HEK293 (cell line): ENCODE results near the gene NR4A3.
A peak's percentile ranks its signal among the peaks of the same experiment; 100 is the strongest.

Experiments
- CTCF ChIP-seq: fragments of 450-650 bp; formaldehyde crosslinking; IDR thresholded peaks from 2 replicates; pipeline ENCODE4 v1.5.1; 2016; ENCODE audit warnings: missing biosample characterization, missing genetic modification characterization
- EGR2 ChIP-seq: fragments of 450-650 bp; formaldehyde crosslinking; IDR thresholded peaks from 2 replicates; pipeline ENCODE4 v1.5.1; 2016; ENCODE audit warnings: low read depth, missing biosample characterization, missing genetic modification characterization
- HOXD13 ChIP-seq: sonication (generic); formaldehyde crosslinking; IDR thresholded peaks from 2 replicates; pipeline ENCODE4 v1.8.0; 2022; ENCODE audit warnings: missing genetic modification reagents, borderline replicate concordance
- IKZF3 ChIP-seq: fragments of 450-650 bp; IDR thresholded peaks from 2 replicates; pipeline ENCODE4 v1.5.0; 2018; ENCODE audit warnings: missing biosample characterization, mild to moderate bottlenecking, missing genetic modification characterization, moderate library complexity
- PATZ1 ChIP-seq: fragments of 450-650 bp; formaldehyde crosslinking; IDR thresholded peaks from 2 replicates; pipeline ENCODE4 v1.5.1; 2016; ENCODE audit warnings: missing biosample characterization, missing genetic modification characterization
- PBX3 ChIP-seq: sonication (generic); formaldehyde crosslinking; IDR thresholded peaks from 2 replicates; pipeline ENCODE4 v1.8.1; 2022; ENCODE audit warnings: mild to moderate bottlenecking, moderate library complexity, missing genetic modification reagents
- SCRT2 ChIP-seq: fragments of 450-650 bp; formaldehyde crosslinking; IDR thresholded peaks from 2 replicates; pipeline ENCODE4 v1.5.1; 2016; ENCODE audit warnings: missing biosample characterization, missing genetic modification characterization
- TCF7L2 ChIP-seq: IDR thresholded peaks from 2 replicates; pipeline ENCODE4 v1.6.1; 2011; ENCODE audit warnings: low read depth, mild to moderate bottlenecking, inconsistent platforms, low read length, moderate library complexity, borderline replicate concordance
- ZFHX2 ChIP-seq: fragments of 450-650 bp; formaldehyde crosslinking; conservative IDR thresholded peaks from 2 replicates; pipeline ENCODE4 v1.5.1; 2016; ENCODE audit warnings: missing biosample characterization, missing genetic modification characterization
- ZFP41 ChIP-seq: fragments of 450-650 bp; formaldehyde crosslinking; IDR thresholded peaks from 2 replicates; pipeline ENCODE4 v1.5.1; 2016; ENCODE audit warnings: missing biosample characterization, missing genetic modification characterization, borderline replicate concordance
- ZNF10 ChIP-seq: fragments of 450-650 bp; formaldehyde crosslinking; IDR thresholded peaks from 2 replicates; pipeline ENCODE4 v1.5.1; 2017; ENCODE audit warnings: missing biosample characterization, missing genetic modification characterization
- ZNF140 ChIP-seq: fragments of 450-650 bp; formaldehyde crosslinking; IDR thresholded peaks from 2 replicates; pipeline ENCODE4 v1.5.1; 2016; ENCODE audit warnings: missing biosample characterization, missing genetic modification characterization
- ZNF2 ChIP-seq: fragments of 450-650 bp; formaldehyde crosslinking; IDR thresholded peaks from 2 replicates; pipeline ENCODE4 v1.5.1; 2016; ENCODE audit warnings: missing biosample characterization, missing genetic modification characterization
- ZNF280C ChIP-seq: fragments of 450-650 bp; formaldehyde crosslinking; IDR thresholded peaks from 2 replicates; pipeline ENCODE4 v1.5.1; 2016; ENCODE audit warnings: missing biosample characterization, missing genetic modification characterization
- ZNF311 ChIP-seq: fragments of 450-650 bp; formaldehyde crosslinking; IDR thresholded peaks from 2 replicates; pipeline ENCODE4 v1.5.1; 2017; ENCODE audit warnings: missing biosample characterization, missing genetic modification characterization, borderline replicate concordance
- ZNF362 ChIP-seq: fragments of 450-650 bp; formaldehyde crosslinking; IDR thresholded peaks from 2 replicates; pipeline ENCODE4 v1.5.1; 2016; ENCODE audit warnings: missing biosample characterization, missing genetic modification characterization
- ZNF37A ChIP-seq: fragments of 450-650 bp; IDR thresholded peaks from 2 replicates; pipeline ENCODE4 v1.5.1; 2018; ENCODE audit warnings: missing biosample characterization, missing genetic modification characterization
- ZNF404 ChIP-seq: fragments of 450-650 bp; formaldehyde crosslinking; IDR thresholded peaks from 2 replicates; pipeline ENCODE4 v1.5.1; 2017; ENCODE audit warnings: missing biosample characterization, missing genetic modification characterization
- ZNF513 ChIP-seq: fragments of 450-650 bp; IDR thresholded peaks from 2 replicates; pipeline ENCODE4 v1.5.1; 2018; ENCODE audit warnings: missing biosample characterization, missing genetic modification characterization
- ZNF514 ChIP-seq: fragments of 450-650 bp; formaldehyde crosslinking; IDR thresholded peaks from 2 replicates; pipeline ENCODE4 v1.5.1; 2016; ENCODE audit warnings: missing biosample characterization, missing genetic modification characterization
- ZNF521 ChIP-seq: fragments of 450-650 bp; formaldehyde crosslinking; IDR thresholded peaks from 2 replicates; pipeline ENCODE4 v1.5.1; 2017; ENCODE audit warnings: missing biosample characterization, mild to moderate bottlenecking, missing genetic modification characterization
- ZNF571 ChIP-seq: fragments of 450-650 bp; formaldehyde crosslinking; IDR thresholded peaks from 2 replicates; pipeline ENCODE4 v1.5.0; 2017; ENCODE audit warnings: missing biosample characterization, missing genetic modification characterization
- ZNF580 ChIP-seq: fragments of 450-650 bp; formaldehyde crosslinking; IDR thresholded peaks from 2 replicates; pipeline ENCODE4 v1.5.1; 2016; ENCODE audit warnings: missing biosample characterization, missing genetic modification characterization
- ZNF629 ChIP-seq: fragments of 450-650 bp; formaldehyde crosslinking; IDR thresholded peaks from 2 replicates; pipeline ENCODE4 v1.5.1; 2017; ENCODE audit warnings: missing biosample characterization, missing genetic modification characterization
- ZNF692 ChIP-seq: fragments of 450-650 bp; formaldehyde crosslinking; IDR thresholded peaks from 2 replicates; pipeline ENCODE4 v1.5.1; 2016; ENCODE audit warnings: missing biosample characterization, missing genetic modification characterization
- ZNF777 ChIP-seq: fragments of 450-650 bp; formaldehyde crosslinking; IDR thresholded peaks from 2 replicates; pipeline ENCODE4 v1.5.1; 2017; ENCODE audit warnings: missing biosample characterization, missing genetic modification characterization, borderline replicate concordance
- ZNF837 ChIP-seq: fragments of 450-650 bp; formaldehyde crosslinking; IDR thresholded peaks from 2 replicates; pipeline ENCODE4 v1.5.1; 2016; ENCODE audit warnings: missing biosample characterization, missing genetic modification characterization
- ZSCAN30 ChIP-seq: fragments of 450-650 bp; IDR thresholded peaks from 2 replicates; pipeline ENCODE4 v1.5.1; 2018; ENCODE audit warnings: missing biosample characterization, mild to moderate bottlenecking, missing genetic modification characterization, moderate library complexity

NR4A3 gene

GRCh38 chr9:99819123-99819855, 2.4 kb upstream of the NR4A3 start (continued):
- no peak; the same call in none of the 2 replicates for TF ChIP-seq ZNF692 (tag by site-specific recombination)
- TF ChIP-seq ZNF2 (tag by site-specific recombination): peak; percentile 33; the same call in 1 of the 2 replicates
- TF ChIP-seq ZFHX2 (tag by site-specific recombination): peak; percentile 96
- no peak for TF ChIP-seq SCRT2 (tag by site-specific recombination)
- no peak for TF ChIP-seq ZNF37A (tag by site-specific recombination)
- TF ChIP-seq ZSCAN30 (tag by site-specific recombination): peak; percentile 91
- no peak for TF ChIP-seq ZNF521 (tag by site-specific recombination)
- no peak for TF ChIP-seq ZFP41
- TF ChIP-seq HOXD13 (CRISPR knock-in tag): no peak
- no peak; the same call in 1 of the 2 replicates for TF ChIP-seq ZNF580
- TF ChIP-seq ZNF777 (tag by site-specific recombination): no peak
- TF ChIP-seq ZNF140 (tag by site-specific recombination): no peak
- no peak for TF ChIP-seq ZNF280C (tag by site-specific recombination)
- TF ChIP-seq IKZF3 (tag by site-specific recombination): peak; percentile 39; the same call in 1 of the 2 replicates
- peak; percentile 87; the same call in 1 of the 2 replicates for TF ChIP-seq EGR2 (tag by site-specific recombination)
- no peak for TF ChIP-seq TCF7L2
- TF ChIP-seq ZNF10 (tag by site-specific recombination): peak; percentile 35; the same call in 1 of the 2 replicates
- peak; percentile 84; the same call in 1 of the 2 replicates for TF ChIP-seq PATZ1 (tag by site-specific recombination)
- TF ChIP-seq ZNF629: peak; percentile 78
- TF ChIP-seq ZNF404 (tag by site-specific recombination): no peak
- no peak for TF ChIP-seq PBX3 (CRISPR knock-in tag)
- TF ChIP-seq CTCF: peak; percentile 11; the same call in 1 of the 2 replicates
- TF ChIP-seq ZNF311 (tag by site-specific recombination): no peak
- TF ChIP-seq ZNF571 (tag by site-specific recombination): no peak
- no peak for TF ChIP-seq ZNF514 (tag by site-specific recombination)
- TF ChIP-seq ZNF362 (tag by site-specific recombination): no peak
- TF ChIP-seq ZNF837 (tag by site-specific recombination): no peak
- TF ChIP-seq ZNF513: no peak
